ENCODE measurements around the gene SPC24.

DNA sequence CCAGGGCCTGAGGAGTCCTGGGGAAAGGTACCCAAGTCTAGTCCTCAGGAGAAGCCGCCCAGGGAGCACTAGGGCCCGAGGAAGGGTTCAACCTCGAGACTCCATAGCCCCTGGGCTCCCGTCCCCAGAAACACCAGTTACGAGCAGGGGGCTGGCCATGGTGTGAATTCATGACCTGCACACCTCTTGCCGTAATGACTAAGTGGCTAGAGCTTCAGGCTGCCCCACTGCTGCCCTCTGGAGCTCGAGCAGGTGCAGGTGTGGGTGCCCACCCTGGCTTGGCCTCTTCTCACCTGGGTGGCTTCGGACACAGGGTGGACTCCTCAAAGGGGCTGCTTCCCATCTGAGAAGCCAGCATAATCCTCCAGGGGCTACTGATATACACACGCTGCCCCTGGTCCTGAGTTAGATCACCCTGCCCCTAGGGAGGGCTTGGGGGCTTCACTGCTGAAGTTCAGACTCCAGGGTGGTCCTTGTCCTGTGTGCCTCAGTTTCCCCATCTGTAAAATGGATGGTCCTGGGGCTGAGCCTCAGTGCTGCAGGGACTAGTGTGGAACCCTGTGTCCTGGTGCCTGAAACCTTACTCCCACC is 13.6 kb downstream of the SPC24 start:
- TF ChIP-seq POLR2A (IDR thresholded peaks at IDR 0.05) (no peak), EP300 (IDR thresholded peaks at IDR 0.05) (no peak)
- TF ChIP-seq, protein P1, sequence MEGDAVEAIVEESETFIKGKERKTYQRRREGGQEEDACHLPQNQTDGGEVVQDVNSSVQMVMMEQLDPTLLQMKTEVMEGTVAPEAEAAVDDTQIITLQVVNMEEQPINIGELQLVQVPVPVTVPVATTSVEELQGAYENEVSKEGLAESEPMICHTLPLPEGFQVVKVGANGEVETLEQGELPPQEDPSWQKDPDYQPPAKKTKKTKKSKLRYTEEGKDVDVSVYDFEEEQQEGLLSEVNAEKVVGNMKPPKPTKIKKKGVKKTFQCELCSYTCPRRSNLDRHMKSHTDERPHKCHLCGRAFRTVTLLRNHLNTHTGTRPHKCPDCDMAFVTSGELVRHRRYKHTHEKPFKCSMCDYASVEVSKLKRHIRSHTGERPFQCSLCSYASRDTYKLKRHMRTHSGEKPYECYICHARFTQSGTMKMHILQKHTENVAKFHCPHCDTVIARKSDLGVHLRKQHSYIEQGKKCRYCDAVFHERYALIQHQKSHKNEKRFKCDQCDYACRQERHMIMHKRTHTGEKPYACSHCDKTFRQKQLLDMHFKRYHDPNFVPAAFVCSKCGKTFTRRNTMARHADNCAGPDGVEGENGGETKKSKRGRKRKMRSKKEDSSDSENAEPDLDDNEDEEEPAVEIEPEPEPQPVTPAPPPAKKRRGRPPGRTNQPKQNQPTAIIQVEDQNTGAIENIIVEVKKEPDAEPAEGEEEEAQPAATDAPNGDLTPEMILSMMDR (IDR thresholded peaks at IDR 0.05), result peak in 1 of 3 donors; percentile 22
